DMS79 (cell line): Measurements from ENCODE around the gene MYBBP1A.
"Not testable (repeated sequence)": the region's sequence is repeated elsewhere in the genome, so short reads cannot be mapped to it uniquely, and the experiment has no call there.

Source experiments
- DNase-seq: peaks from one replicate; lab custom pipeline; 2025; lab: John Stamatoyannopoulos, UW

MYBBP1A gene

GRCh38 chr17:4554997-4555799 is at the start of gene MYBBP1A:
Gene MYBBP1A (minus strand): TSS chr17:4555384. CDS start chr17:4555324, 60 bp downstream.
- peak; percentile 92 for DNase-seq

- not testable (repeated sequence) for DNase-seq
Measured at GRCh38 chr17:4604736-4605135, 49.6 kb upstream of the MYBBP1A start.

GRCh38 chr17:4604111-4604644 is 49.0 kb upstream of the MYBBP1A start:
- peak; percentile 68 for DNase-seq

- DNase-seq = no peak
Measured at GRCh38 chr17:4602041-4602440, 46.9 kb upstream of the MYBBP1A start.

- DNase-seq = no peak
Measured at GRCh38 chr17:4601326-4601725, 46.1 kb upstream of the MYBBP1A start.

GRCh38 chr17:4600563-4600962 is 45.4 kb upstream of the MYBBP1A start:
- no peak for DNase-seq

GRCh38 chr17:4599505-4600281 is 44.5 kb upstream of the MYBBP1A start:
- no peak for DNase-seq

- no peak for DNase-seq
Measured at GRCh38 chr17:4598776-4599504, 43.8 kb upstream of the MYBBP1A start.

GRCh38 chr17:4597975-4598374 is 42.8 kb upstream of the MYBBP1A start:
- DNase-seq = no peak

GRCh38 chr17:4596636-4597380 is 41.6 kb upstream of the MYBBP1A start:
- no peak for DNase-seq

- DNase-seq = not testable (repeated sequence)
Measured at GRCh38 chr17:4595685-4596342, 40.6 kb upstream of the MYBBP1A start.

GRCh38 chr17:4594931-4595684 is 39.9 kb upstream of the MYBBP1A start:
- DNase-seq = no peak

GRCh38 chr17:4594406-4594805 is 39.2 kb upstream of the MYBBP1A start:
- no peak for DNase-seq

- DNase-seq = no peak
Measured at GRCh38 chr17:4593021-4593421, 37.8 kb upstream of the MYBBP1A start.

- no peak for DNase-seq
Measured at GRCh38 chr17:4592240-4593005, 37.2 kb upstream of the MYBBP1A start.

- no peak for DNase-seq
Measured at GRCh38 chr17:4591529-4591928, 36.3 kb upstream of the MYBBP1A start.

- DNase-seq = no peak
Measured at GRCh38 chr17:4590981-4591453, 35.8 kb upstream of the MYBBP1A start.

- not testable (repeated sequence) for DNase-seq
Measured at GRCh38 chr17:4590042-4590441, 34.9 kb upstream of the MYBBP1A start.

- no peak for DNase-seq
Measured at GRCh38 chr17:4588898-4589625, 33.9 kb upstream of the MYBBP1A start.
